Epithelial cell of proximal tubule (primary cell): ENCODE data around the gene DAPK1. TPM values are rescaled to one million over a fixed set of nuclear protein-coding genes. Genes with fewer than 3 reads are reported as not detected.

ENCODE experiments used
- DNase-seq: peaks from one replicate; pipeline ENCODE4 v3.0.0-alpha.2; 2011; ENCODE audit warnings: low read depth
- H3K4me3 ChIP-seq: 2 replicates; pipeline ENCODE4 v1.5.1; 2011; ENCODE audit warnings: low read depth, mild to moderate bottlenecking, low read length
- CTCF ChIP-seq: conservative IDR thresholded peaks from 2 replicates; pipeline ENCODE4 v1.5.1; 2012; ENCODE audit warnings: low read depth, mild to moderate bottlenecking, low read length
- total RNA-seq: library from RNA; depleted of rRNA; stranded (reverse); fragments of >200 nt; gene quantifications from 2 replicates; pipeline ENCODE4 v1.2.3, GENCODE V29; 2015

The DAPK1 gene
- total RNA-seq, 1 donor from 2014 or later: 46.3 TPM

- no peak for TF ChIP-seq CTCF
- no peak for DNase-seq
- H3K4me3 ChIP-seq: no peak overlapping the region
These were observed 144.9 kb downstream of the DAPK1 start for GRCh38 chr9:87642330-87643106.

GRCh38 chr9:87643107-87643650, 145.5 kb downstream of the DAPK1 start:
- TF ChIP-seq CTCF: no peak
- no peak overlapping the region for H3K4me3 ChIP-seq
- no peak for DNase-seq

GRCh38 chr9:87643778-87644570, 146.3 kb downstream of the DAPK1 start:
- no peak overlapping the region for H3K4me3 ChIP-seq
- no peak for TF ChIP-seq CTCF
- no peak for DNase-seq

- H3K4me3 ChIP-seq: no peak overlapping the region
- TF ChIP-seq CTCF: no peak
- no peak for DNase-seq
These were observed 147.0 kb downstream of the DAPK1 start for GRCh38 chr9:87644659-87645058.

GRCh38 chr9:87646546-87646945, 148.9 kb downstream of the DAPK1 start:
- DNase-seq: no peak
- TF ChIP-seq CTCF: no peak
- no peak overlapping the region for H3K4me3 ChIP-seq

- TF ChIP-seq CTCF: no peak
These were observed 149.4 kb downstream of the DAPK1 start for GRCh38 chr9:87647114-87647513.

More at GRCh38 chr9:87647114-87647513, 149.4 kb downstream of the DAPK1 start:
- no peak for DNase-seq
- no peak overlapping the region for H3K4me3 ChIP-seq
